Stimulated activated CD4-positive, alpha-beta T cell treated with anti-CD3 and anti-CD28 coated beads, Interleukin-1b, Interleukin-23, amount 100 ng/mL, for 1 hour (primary cell): ENCODE data around the gene C18orf54.
"Not testable (repeated sequence)": the region's sequence is repeated elsewhere in the genome, so short reads cannot be mapped to it uniquely, and the experiment has no call there.

Source experiments
- DNase-seq, 2 donors: peaks; one replicate each; pipeline ENCODE4 v3.0.0-alpha.2; 2020; ENCODE audit warnings: low read depth in 2 of 2

The C18orf54 gene

GRCh38 chr18:54386800-54387495 is 29.2 kb downstream of the C18orf54 start:
- DNase-seq, result not testable (repeated sequence)

GRCh38 chr18:54387631-54388030 is 29.9 kb downstream of the C18orf54 start:
- no peak for DNase-seq

- DNase-seq, result no peak
Measured at GRCh38 chr18:54388203-54389142, 30.8 kb downstream of the C18orf54 start.

GRCh38 chr18:54389143-54389505 is 31.4 kb downstream of the C18orf54 start:
- DNase-seq, result no peak

GRCh38 chr18:54390838-54391237 is 33.1 kb downstream of the C18orf54 start:
- no peak for DNase-seq

- no peak for DNase-seq
Measured at GRCh38 chr18:54392543-54393023, 34.9 kb downstream of the C18orf54 start.

- no peak for DNase-seq
Measured at GRCh38 chr18:54393648-54394294, 36.1 kb downstream of the C18orf54 start.

GRCh38 chr18:54396760-54397159 is 39.1 kb downstream of the C18orf54 start:
- DNase-seq, result no peak

- DNase-seq, result no peak
Measured at GRCh38 chr18:54405290-54405689, 47.6 kb downstream of the C18orf54 start.

- DNase-seq, result no peak
Measured at GRCh38 chr18:54411781-54412180, 54.1 kb downstream of the C18orf54 start.

- DNase-seq, result no peak
Measured at GRCh38 chr18:54415086-54415485, 57.4 kb downstream of the C18orf54 start.

GRCh38 chr18:54416436-54416835 is 58.7 kb downstream of the C18orf54 start:
- DNase-seq, result no peak

- DNase-seq, result no peak
Measured at GRCh38 chr18:54423831-54424230, 66.1 kb downstream of the C18orf54 start.

GRCh38 chr18:54426085-54426665 is 68.5 kb downstream of the C18orf54 start:
- no peak for DNase-seq
